Measurements from ENCODE around the gene NXN.

DNA sequence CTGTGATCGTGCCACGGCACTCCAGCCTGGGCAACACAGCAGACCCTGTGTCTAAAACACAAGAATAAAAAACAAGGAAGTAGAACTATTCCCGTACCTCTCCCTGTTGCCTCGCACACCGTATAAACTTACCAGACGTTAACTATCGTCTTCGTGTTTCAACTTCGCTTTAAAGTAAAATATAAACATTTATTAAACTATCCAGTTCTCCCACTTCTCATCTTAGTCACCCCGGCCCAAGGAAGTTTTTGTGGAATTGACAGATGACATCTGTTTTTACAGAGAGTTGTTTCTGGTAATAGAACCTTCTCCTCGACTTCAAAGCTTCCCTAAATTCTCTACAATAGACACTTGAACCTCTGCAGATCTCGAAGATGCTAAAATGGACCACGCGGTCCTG lies 83.1 kb downstream of the NXN start:
- TF ChIP-seq, protein P1, sequence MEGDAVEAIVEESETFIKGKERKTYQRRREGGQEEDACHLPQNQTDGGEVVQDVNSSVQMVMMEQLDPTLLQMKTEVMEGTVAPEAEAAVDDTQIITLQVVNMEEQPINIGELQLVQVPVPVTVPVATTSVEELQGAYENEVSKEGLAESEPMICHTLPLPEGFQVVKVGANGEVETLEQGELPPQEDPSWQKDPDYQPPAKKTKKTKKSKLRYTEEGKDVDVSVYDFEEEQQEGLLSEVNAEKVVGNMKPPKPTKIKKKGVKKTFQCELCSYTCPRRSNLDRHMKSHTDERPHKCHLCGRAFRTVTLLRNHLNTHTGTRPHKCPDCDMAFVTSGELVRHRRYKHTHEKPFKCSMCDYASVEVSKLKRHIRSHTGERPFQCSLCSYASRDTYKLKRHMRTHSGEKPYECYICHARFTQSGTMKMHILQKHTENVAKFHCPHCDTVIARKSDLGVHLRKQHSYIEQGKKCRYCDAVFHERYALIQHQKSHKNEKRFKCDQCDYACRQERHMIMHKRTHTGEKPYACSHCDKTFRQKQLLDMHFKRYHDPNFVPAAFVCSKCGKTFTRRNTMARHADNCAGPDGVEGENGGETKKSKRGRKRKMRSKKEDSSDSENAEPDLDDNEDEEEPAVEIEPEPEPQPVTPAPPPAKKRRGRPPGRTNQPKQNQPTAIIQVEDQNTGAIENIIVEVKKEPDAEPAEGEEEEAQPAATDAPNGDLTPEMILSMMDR (IDR thresholded peaks at IDR 0.05): no peak
- TF ChIP-seq POLR2A (IDR thresholded peaks at IDR 0.05): no peak

Data from tibial nerve (tissue), 3 donors.